ENCODE results near the gene DRAXIN.

The DRAXIN gene

DNA sequence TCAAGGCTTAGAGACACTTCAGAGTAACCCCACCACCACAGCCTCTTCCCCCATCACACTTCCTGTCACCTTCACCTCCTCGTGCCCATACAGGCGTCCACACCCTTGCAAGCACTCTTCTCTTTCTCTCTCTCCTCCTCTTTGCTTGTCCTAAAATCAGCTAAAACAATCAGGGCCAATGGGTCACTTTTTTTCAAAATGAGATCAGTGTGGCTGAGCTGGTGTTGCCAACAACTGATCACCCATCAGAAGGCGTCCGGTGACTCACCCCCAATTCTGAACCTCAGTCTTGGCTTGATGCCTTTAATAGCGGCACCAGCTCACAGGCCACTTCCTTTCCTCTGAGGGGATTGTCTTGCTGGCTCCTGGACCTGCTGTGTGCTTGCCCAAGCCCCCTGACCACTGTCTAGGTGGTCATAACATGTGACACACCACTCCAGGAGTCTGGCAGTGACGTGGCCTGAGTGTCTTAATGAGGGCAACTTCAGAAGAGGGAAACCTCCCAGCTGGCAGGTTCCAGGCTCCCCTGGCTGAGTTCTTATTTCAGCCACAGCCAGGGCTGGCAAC, 1.6 kb downstream of the DRAXIN start:
- no peak for TF ChIP-seq CTCF (IDR thresholded peaks at IDR 0.05)

GRCh38 chr1:11693917-11694316, 2.4 kb downstream of the DRAXIN start:
- no peak for TF ChIP-seq CTCF (IDR thresholded peaks at IDR 0.05)

GRCh38 chr1:11695861-11696260, 4.4 kb downstream of the DRAXIN start:
- TF ChIP-seq CTCF (IDR thresholded peaks at IDR 0.05): no peak

- TF ChIP-seq CTCF (IDR thresholded peaks at IDR 0.05): no peak
These were observed 5.8 kb downstream of the DRAXIN start for GRCh38 chr1:11697188-11697892.

- no peak for TF ChIP-seq CTCF (IDR thresholded peaks at IDR 0.05)
These were observed 6.3 kb downstream of the DRAXIN start for GRCh38 chr1:11697893-11698210.

DNA sequence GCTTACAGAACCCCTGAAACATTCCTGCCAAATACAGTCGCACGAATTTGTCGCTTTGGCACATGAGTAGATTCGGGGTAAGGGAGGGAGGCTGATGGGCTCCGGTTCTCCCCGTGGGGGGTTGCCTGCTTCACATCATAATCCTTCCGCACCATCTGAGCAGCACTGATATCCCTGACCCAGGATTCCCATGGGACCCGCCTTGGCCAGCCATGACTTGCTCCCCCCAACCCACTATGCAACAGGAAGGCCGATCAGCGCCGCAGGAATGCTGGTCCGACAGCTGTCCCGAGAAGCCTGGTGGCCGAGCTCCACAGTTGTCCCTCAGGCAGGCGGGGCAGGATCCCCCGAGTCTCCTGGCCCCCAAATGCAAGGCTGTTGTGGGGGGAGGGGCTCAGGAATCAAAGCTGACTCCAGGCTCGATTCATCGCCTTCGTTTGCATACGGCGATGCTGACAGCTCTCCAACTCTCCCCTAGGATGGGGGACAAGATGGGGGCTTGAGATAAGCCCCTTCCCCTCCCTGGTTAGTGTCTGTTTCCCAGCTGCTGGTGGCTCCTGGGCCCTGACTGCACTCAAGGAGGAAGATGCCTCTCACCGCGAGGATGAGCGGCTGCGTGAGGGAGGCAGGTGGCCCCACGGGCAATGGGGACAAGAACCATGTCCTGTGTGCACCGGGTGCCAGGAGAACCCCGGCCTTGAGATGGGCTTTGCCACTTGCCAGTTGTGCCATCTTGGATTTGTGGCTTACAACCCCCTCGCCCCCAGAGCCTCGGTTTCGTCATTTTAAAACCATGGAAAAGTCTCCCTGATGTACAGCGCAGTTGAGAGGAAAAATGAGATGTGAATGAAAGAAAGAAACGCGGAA, 9.3 kb downstream of the DRAXIN start:
- TF ChIP-seq CTCF (IDR thresholded peaks at IDR 0.05): no peak

DNA sequence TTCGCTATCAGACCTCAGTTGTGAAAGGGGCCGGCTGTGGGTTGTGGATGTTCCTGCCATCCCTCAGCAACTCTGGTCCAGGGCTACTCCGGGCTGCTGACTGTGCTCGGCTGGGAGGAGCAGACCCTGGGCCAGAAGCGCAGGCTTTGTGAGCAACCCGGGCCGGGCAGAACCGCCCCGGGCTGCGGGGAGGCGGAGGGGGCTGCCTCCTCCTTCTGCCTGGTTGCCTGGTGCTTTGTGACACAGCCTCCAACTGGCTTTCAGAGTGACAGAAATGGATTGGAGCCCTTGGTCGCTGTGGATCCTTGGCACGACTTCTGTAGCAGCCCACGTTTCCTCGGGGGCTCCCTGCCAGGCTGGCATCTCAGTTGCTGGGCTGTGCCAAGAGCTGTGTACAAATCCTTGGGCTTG, 10.0 kb downstream of the DRAXIN start:
- TF ChIP-seq CTCF (IDR thresholded peaks at IDR 0.05): no peak
